Psoas muscle (tissue), 8 donors: ENCODE measurements around the gene POC5. TPM values are rescaled to one million over a fixed set of nuclear protein-coding genes. Genes with fewer than 3 reads are reported as not detected.
A peak's percentile ranks its signal among the peaks of the same experiment; 100 is the strongest.

Experiments
- ATAC-seq, 4 donors: fragments of 200-7000 bp; cut with Tn5 transposase; one replicate each; pipeline ENCODE4 v1.9.1; 2020; ENCODE audit warnings: moderate library complexity in 3 of 4, mild to moderate bottlenecking in 2 of 4
- DNase-seq, 2 donors: peaks; one replicate each; pipeline ENCODE4 v3.0.0-alpha.2; 2020
- H3K27ac ChIP-seq: fragments of 200-600 bp; one replicate; pipeline ENCODE4 v1.8.0; 2022
- H3K27me3 ChIP-seq, 3 donors: fragments of 200-600 bp in 1 of 3; one replicate each; pipeline versions ENCODE4 v1.6.1 to v1.8.0; 2013 to 2022; ENCODE audit warnings: low read length in 2 of 3, mild to moderate bottlenecking in 2 of 3, moderate library complexity in 1 of 3; ENCODE audit not compliant: insufficient read depth in 3 of 3
- H3K36me3 ChIP-seq, 2 donors: fragments of 200-600 bp in 1 of 2; one replicate each; pipeline versions ENCODE4 v1.6.1 to v1.8.0; 2013 to 2022; ENCODE audit warnings: low read depth in 1 of 2, mild to moderate bottlenecking in 1 of 2, moderate library complexity in 1 of 2; ENCODE audit not compliant: insufficient read depth in 1 of 2
- H3K4me1 ChIP-seq: fragments of 200-600 bp; one replicate; pipeline ENCODE4 v1.8.0; 2022
- H3K4me3 ChIP-seq: fragments of 200-600 bp; one replicate; pipeline ENCODE4 v1.8.0; 2022; ENCODE audit warnings: mild to moderate bottlenecking
- H3K9me3 ChIP-seq: fragments of 200-600 bp; one replicate; pipeline ENCODE4 v1.8.0; 2022
- WGBS, 3 donors: extraction: QIAGEN DNeasy Blood & Tissue Kit; methylation state at CpG; one replicate each; pipeline versions ENCODE4 v1.1.6 to v1.1.7; 2013; 5-methylcytosine and 5-hydroxymethylcytosine counted together
- intact Hi-C, 2 donors: fragments of 100-400 bp; cut with DNase I; formaldehyde crosslinking; loops; one replicate each; pipeline versions ENCODE4 v1.11.0 to v1.14.2; 2022
- polyA plus RNA-seq, 3 donors: library from polyadenylated mRNA; stranded (reverse); fragments of 200-250 nt; gene quantifications; one replicate each; pipeline ENCODE4 v1.2.3, GENCODE V29; 2013
- total RNA-seq, 4 donors: library from RNA; stranded (reverse); fragmentation: NEBNext Ultra II Directional in 2 of 4; extraction: Animal tissue kit (Norgen Biotek cat#: 25700) in 2 of 4; gene quantifications; one replicate each; pipeline versions ENCODE4 v1.2.1 to v1.2.4, GENCODE V29; 2021 to 2023
- TF ChIP-seq, protein P1 (sequence below): fragments of 200-600 bp; IDR thresholded peaks from one replicate; pipeline ENCODE4 v1.8.0; 2022; ENCODE audit warnings: antibody characterized with exemption
- donor health status: healthy with polysubstance abuse.
- donor health status: DM: no; HTN: no; CAD: no; lungs with moderate emphysema.
- donor health status: Bipolar disorder and iron deficiency.
- donor health status: healthy.
- donor health status: DM: yes; HTN: yes; CAD: no.
- donor health status: DM: no; HTN: no; CAD: no.
- donor health status: DM: no; HTN: no; CAD: no.
- donor health status: DM: yes; HTN: yes; CAD: no.

The POC5 gene
- total and polyA plus RNA-seq, 7 donors = 3.3 to 7.1 (median 4.0) TPM

- no peaks in the 10 kb centered on the region for H3K9me3 ChIP-seq
- WGBS, 3 donors = 68 to 80% (median 77%) methylated on average over 1 of the region's 1 CpG
- ATAC-seq (no peak), DNase-seq (no peak)
- H3K36me3 ChIP-seq = no peaks in the 10 kb centered on the region
- intact Hi-C loops = no loop called here
- no peak overlapping the region for H3K27ac ChIP-seq
- TF ChIP-seq, protein P1, sequence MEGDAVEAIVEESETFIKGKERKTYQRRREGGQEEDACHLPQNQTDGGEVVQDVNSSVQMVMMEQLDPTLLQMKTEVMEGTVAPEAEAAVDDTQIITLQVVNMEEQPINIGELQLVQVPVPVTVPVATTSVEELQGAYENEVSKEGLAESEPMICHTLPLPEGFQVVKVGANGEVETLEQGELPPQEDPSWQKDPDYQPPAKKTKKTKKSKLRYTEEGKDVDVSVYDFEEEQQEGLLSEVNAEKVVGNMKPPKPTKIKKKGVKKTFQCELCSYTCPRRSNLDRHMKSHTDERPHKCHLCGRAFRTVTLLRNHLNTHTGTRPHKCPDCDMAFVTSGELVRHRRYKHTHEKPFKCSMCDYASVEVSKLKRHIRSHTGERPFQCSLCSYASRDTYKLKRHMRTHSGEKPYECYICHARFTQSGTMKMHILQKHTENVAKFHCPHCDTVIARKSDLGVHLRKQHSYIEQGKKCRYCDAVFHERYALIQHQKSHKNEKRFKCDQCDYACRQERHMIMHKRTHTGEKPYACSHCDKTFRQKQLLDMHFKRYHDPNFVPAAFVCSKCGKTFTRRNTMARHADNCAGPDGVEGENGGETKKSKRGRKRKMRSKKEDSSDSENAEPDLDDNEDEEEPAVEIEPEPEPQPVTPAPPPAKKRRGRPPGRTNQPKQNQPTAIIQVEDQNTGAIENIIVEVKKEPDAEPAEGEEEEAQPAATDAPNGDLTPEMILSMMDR = no peak
- H3K4me1 ChIP-seq = no peaks in the 10 kb centered on the region
- H3K4me3 ChIP-seq = no peak overlapping the region
- no peaks in the 10 kb centered on the region for H3K27me3 ChIP-seq
These were observed 4.3 kb upstream of the POC5 start for GRCh38 chr5:75721573-75721972.

DNA sequence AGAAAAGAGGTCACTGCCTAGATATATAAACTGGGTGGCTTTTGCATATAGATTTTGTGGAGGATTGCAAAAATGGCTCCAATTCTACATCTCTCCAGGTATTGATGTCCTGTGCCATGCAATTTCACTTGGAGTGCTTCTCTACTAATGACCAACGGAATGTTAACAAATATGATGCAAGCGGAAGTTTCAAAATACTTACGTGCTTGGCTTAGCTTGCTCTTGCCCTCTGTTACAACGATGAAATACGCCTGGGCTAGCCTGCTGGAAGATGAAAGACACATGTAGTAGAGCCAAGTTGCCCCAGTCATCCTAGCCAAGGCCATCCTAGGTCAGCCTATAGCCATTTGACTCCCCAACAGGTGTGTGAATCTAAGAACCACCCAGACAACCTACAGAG is 3.6 kb upstream of the POC5 start:
- H3K27ac ChIP-seq = no peak overlapping the region
- H3K9me3 ChIP-seq = no peaks in the 10 kb centered on the region
- ATAC-seq (no peak), DNase-seq (no peak)
- intact Hi-C loops = no loop called here
- 77 to 86% (median 82%) methylated on average over 5 of the region's 5 CpGs for WGBS, 3 donors
- H3K27me3 ChIP-seq = no peaks in the 10 kb centered on the region
- no peak overlapping the region for H3K4me3 ChIP-seq
- H3K36me3 ChIP-seq = no peaks in the 10 kb centered on the region
- H3K4me1 ChIP-seq = no peaks in the 10 kb centered on the region
- TF ChIP-seq, protein P1 = no peak

GRCh38 chr5:75716715-75717081 is 539 bp downstream of the POC5 start:
- Histone ChIP-seq H3K36me3 (peaks cover 0 to 17% of the 10 kb centered on the region in 2 donors), H3K4me3 (peak overlapping the region; percentile 78), H3K4me1 (no peaks in the 10 kb centered on the region), H3K27me3 (no peaks in the 10 kb centered on the region), H3K9me3 (no peaks in the 10 kb centered on the region), H3K27ac (peak overlapping the region; percentile 88)
- TF ChIP-seq, protein P1 = no peak
- 0 to 2% (median 1%) methylated on average over 7 of the region's 7 CpGs for WGBS, 3 donors
- intact Hi-C loops = loop anchor here in 1 of 2 donors (5.0 kb wide), 1 partner anchor 1776 kb away; the partner anchor contains the start of gene WDR41
- ATAC-seq (peak in 1 of 4 donors; percentile 10), DNase-seq (no peak)

- no peak overlapping the region for H3K4me3 ChIP-seq
- no peaks in the 10 kb centered on the region for H3K9me3 ChIP-seq
- TF ChIP-seq, protein P1 = no peak
- no peaks in the 10 kb centered on the region for H3K4me1 ChIP-seq
- ATAC-seq = no peak
- intact Hi-C loops = no loop called here
- H3K27ac ChIP-seq = no peak overlapping the region
- H3K36me3 ChIP-seq = peaks cover 0 to 37% of the 10 kb centered on the region in 2 donors
- no peaks in the 10 kb centered on the region for H3K27me3 ChIP-seq
- no peak for DNase-seq
- 91 to 93% (median 93%) methylated on average over 2 of the region's 2 CpGs for WGBS, 3 donors
These were observed 5.1 kb downstream of the POC5 start for GRCh38 chr5:75712091-75712490.

- no peak for DNase-seq
These were observed 6.1 kb downstream of the POC5 start for GRCh38 chr5:75711151-75711550.

More at GRCh38 chr5:75711151-75711550, 6.1 kb downstream of the POC5 start:
- TF ChIP-seq, protein P1 = no peak
- Histone ChIP-seq H3K36me3 (peaks cover 0 to 37% of the 10 kb centered on the region in 2 donors), H3K9me3 (no peaks in the 10 kb centered on the region), H3K4me1 (no peaks in the 10 kb centered on the region), H3K4me3 (no peak overlapping the region), H3K27ac (no peak overlapping the region), H3K27me3 (no peaks in the 10 kb centered on the region)
- no peak for ATAC-seq
- WGBS, 3 donors = 96 to 98% (median 97%) methylated on average over 1 of the region's 1 CpG
- intact Hi-C loops = no loop called here
